Large intestine (tissue), 3 donors: ENCODE results near the gene CRIP2. TPM values are rescaled to one million over a fixed set of nuclear protein-coding genes. Genes with fewer than 3 reads are reported as not detected.

ENCODE experiments used
- DNase-seq, 2 donors: peaks; one replicate each; pipeline versions ENCODE4 v3.0.0 to v3.0.0-alpha.2; 2013
- H3K27ac ChIP-seq: one replicate; pipeline ENCODE4 v1.5.1; 2013; ENCODE audit warnings: low read length
- H3K27me3 ChIP-seq: 2 replicates; pipeline ENCODE4 v1.6.1; 2013; ENCODE audit warnings: low read length; ENCODE audit not compliant: control insufficient read depth, insufficient read depth
- H3K36me3 ChIP-seq: 2 replicates; pipeline ENCODE4 v1.6.1; 2013; ENCODE audit warnings: low read length; ENCODE audit not compliant: control insufficient read depth, insufficient read depth
- H3K4me1 ChIP-seq: one replicate; pipeline ENCODE4 v1.6.1; 2013; ENCODE audit warnings: low read length; ENCODE audit not compliant: control insufficient read depth, insufficient read depth
- H3K4me3 ChIP-seq: one replicate; pipeline ENCODE4 v1.5.1; 2013; ENCODE audit warnings: low read length
- H3K9me3 ChIP-seq: one replicate; pipeline ENCODE4 v1.6.1; 2013; ENCODE audit warnings: mild to moderate bottlenecking, low read depth, low read length, moderate library complexity; ENCODE audit not compliant: control insufficient read depth
- WGBS: methylation state at CpG from one replicate; pipeline ENCODE4 v1.1.5; 2013; ENCODE audit warnings: low lambda C conversion rate; ENCODE audit not compliant: insufficient coverage; 5-methylcytosine and 5-hydroxymethylcytosine counted together
- polyA plus RNA-seq: library from polyadenylated mRNA; unstranded; fragments of 120-200 nt; gene quantifications from one replicate; pipeline ENCODE4 v1.2.1, GENCODE V29; 2013

CRIP2 gene
- polyA plus RNA-seq, 1 donor: 67.1 TPM

DNA sequence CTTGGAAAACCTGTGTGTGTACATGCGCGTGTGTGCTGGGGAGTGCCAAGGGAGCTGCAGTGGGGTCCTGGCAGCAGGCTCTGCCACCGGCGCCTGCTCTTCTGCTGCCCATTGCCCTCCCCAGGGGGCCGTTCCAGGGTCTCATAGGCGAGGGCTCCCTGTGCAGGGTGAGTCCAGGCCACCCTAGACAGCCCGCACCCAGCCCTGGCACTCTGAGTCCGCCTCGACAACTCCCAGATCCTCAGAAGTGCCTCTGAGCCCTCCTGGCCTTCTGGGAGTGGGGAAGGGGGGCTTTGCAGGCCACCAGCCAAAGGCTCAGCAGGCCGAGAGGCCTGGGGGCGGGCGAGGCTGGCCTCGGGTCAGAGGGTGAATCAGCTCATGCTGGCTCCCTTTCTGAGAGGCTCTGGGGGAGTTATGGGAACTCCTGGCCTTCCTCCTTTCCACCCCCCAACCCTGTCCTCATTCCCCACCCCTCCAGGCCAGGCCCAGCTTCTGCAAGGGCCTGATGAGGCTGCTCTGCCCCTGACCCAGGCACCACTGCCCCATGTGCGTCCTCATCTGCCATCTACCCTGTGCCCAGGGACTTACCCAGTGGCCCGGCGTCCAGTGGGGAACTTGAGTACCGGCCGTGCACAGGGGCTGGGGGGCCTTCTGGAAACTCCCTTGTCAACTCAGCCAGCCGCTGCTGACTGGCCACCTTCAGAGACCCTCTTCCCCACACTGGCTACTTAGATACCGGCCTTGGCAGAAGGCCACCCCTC lies 14.3 kb downstream of the CRIP2 start:
- DNase-seq: no peak
- Histone ChIP-seq H3K27me3 (peaks cover 31% of the 10 kb centered on the region), H3K4me3 (no peak overlapping the region), H3K9me3 (peaks cover 6% of the 10 kb centered on the region), H3K27ac (peak overlapping the region; percentile 79), H3K4me1 (peaks cover 46% of the 10 kb centered on the region), H3K36me3 (no peaks in the 10 kb centered on the region)
- WGBS: no CpG with 5 or more reads among the region's 20 CpGs

DNA sequence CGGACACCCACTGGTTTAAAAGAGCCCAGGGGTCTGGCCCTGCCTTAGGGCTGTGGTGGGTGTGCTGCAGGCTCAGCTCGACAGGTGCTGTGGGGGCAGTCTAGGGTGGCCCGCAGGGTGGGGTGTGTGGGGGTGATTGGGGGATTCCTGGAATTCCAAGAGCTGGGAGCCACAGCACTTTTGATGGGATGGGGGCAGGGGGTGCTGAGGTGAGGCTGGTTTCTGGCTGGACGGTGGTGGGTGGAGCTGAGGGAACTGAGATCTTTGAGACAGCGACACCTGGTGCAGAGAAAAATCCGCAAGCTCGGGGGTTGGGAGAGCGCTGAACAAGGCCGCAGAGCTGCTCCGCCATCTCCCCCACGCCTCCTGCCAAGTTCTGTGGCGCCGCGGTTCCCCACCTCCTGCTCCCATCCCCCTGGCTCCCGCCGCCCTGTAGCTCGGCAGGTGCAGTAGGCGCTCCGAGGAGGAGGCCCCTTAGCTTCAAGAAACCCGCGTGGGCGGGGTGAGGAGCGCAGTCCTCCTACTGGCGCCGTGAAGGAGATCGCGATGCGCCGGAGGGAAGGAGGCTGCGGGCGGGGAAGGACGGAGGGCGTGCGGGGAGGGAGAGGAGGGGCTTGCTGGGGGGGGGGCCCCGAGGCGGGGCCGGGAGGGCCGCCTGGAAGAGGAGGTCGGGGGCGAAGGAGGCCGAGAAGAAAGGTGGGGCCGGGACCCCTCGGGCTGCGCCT lies 15.1 kb downstream of the CRIP2 start:
- Histone ChIP-seq H3K27ac (peak overlapping the region; percentile 79), H3K4me3 (peak overlapping the region; percentile 64), H3K27me3 (peaks cover 31% of the 10 kb centered on the region), H3K36me3 (no peaks in the 10 kb centered on the region), H3K9me3 (peaks cover 6% of the 10 kb centered on the region), H3K4me1 (peaks cover 39% of the 10 kb centered on the region)
- peak; percentile 89 to 93 for DNase-seq
- no CpG with 5 or more reads among the region's 44 CpGs for WGBS

DNA sequence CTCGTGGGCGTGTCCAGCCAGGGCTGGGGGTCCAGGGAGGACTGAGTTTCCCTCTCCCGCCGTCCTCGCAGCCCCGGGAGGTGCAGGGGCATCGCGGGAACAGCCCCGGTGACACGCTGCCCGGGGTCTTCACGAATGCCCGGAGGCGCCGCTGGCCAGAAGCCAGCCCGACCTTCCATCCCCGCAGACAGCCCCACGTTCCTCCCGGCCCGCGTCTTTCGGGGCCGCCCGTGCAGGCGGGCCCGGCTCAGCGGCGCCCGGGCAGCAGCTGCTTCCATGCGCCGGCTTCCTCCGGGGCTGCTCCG lies 15.6 kb downstream of the CRIP2 start:
- H3K4me1 ChIP-seq: peaks cover 35% of the 10 kb centered on the region

DNA sequence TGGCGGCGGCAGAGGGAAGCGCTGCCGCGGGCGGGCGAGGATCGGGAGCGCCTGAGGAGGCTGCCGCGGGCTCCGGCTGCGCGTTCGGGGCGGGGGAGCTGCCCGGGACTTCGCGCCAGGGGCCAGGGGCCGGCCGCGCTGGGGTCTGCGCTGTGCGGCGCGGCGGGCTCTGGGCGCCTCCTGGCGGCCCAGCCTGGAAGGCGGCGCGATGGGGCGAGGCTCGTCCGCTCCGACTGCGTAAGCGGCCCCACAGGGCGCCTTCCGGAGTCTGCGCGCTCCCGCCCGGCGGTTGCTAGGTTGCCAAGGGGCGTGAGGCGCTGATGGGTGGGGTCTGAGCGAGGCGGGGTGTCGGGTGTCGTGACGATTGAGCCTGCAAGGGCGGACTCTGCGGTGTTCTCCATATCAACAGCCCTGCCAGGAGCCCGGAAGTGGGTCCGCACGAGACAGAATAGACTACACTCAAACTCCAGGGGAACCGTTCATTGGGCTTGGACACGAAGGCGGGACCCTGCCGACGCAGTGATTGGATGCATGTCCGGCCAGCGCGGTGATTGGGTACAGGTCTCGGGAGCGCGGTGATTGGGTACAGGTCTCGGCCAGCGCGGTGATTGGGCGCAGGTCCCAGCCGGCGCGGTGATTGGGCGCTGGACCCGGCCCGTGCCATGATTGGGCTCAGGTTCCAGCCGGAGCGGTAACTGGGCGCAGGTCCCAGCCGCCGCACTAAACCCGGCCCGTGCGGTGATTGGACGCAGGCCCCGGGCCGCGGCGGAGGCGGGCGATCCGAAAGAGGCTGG lies 16.1 kb downstream of the CRIP2 start, which contains the start of gene TEDC1:
Gene TEDC1, plus strand, starts transcription at position 675 of the 794 bp plus-strand sequence. CDS start 130 bp downstream, outside the sequence.
- Histone ChIP-seq H3K27me3 (peaks cover 22% of the 10 kb centered on the region), H3K36me3 (no peaks in the 10 kb centered on the region), H3K4me1 (peaks cover 30% of the 10 kb centered on the region), H3K9me3 (peaks cover 6% of the 10 kb centered on the region), H3K27ac (peak within 1 kb of the TSS; percentile 79), H3K4me3 (peak within 1 kb of the TSS; percentile 64)
- WGBS: no CpG with 5 or more reads among the region's 94 CpGs
- DNase-seq: peak; percentile 100

More for the DNA sequence above, 15.6 kb downstream of the CRIP2 start:
- Histone ChIP-seq H3K27ac (peak overlapping the region; percentile 79), H3K27me3 (peaks cover 27% of the 10 kb centered on the region), H3K4me3 (peak overlapping the region; percentile 64), H3K9me3 (peaks cover 6% of the 10 kb centered on the region), H3K36me3 (no peaks in the 10 kb centered on the region)
- no CpG with 5 or more reads among the region's 33 CpGs for WGBS
- DNase-seq: no peak

DNA sequence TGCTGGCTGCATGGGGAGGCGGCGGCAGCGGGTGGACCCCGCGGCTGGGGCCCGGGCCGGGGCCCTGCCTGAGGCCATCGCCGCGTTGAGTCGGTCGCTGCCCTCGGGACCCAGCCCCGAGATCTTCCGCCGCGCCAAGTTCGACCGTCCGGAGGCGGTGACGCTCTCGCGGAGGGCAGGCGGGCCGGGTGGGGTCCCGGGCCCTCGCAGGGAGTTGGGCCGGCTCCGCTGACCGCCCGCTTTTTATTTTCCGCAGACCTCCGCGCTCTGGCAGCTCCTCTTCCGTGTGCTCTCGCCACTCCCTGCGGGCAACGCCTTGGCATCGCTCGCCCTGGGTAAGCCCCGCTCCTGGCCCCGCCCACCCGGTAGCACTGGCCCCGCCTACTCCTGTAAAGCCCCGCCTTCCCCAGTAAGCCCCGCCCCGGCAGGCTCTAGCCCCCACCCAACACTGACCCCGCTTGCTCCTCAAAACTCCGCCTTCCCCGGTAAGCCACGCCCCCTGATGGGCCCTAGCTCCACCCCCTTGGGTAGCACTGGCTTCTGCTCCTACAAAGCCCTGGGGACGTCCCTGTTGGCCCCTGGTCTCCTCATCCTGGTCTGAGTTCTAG lies 16.8 kb downstream of the CRIP2 start:
- Histone ChIP-seq H3K4me3 (peak overlapping the region; percentile 40), H3K27me3 (peaks cover 15% of the 10 kb centered on the region), H3K4me1 (peaks cover 23% of the 10 kb centered on the region), H3K27ac (peak overlapping the region; percentile 51), H3K9me3 (peaks cover 2% of the 10 kb centered on the region), H3K36me3 (no peaks in the 10 kb centered on the region)
- DNase-seq: no peak
- no CpG with 5 or more reads among the region's 53 CpGs for WGBS

DNA sequence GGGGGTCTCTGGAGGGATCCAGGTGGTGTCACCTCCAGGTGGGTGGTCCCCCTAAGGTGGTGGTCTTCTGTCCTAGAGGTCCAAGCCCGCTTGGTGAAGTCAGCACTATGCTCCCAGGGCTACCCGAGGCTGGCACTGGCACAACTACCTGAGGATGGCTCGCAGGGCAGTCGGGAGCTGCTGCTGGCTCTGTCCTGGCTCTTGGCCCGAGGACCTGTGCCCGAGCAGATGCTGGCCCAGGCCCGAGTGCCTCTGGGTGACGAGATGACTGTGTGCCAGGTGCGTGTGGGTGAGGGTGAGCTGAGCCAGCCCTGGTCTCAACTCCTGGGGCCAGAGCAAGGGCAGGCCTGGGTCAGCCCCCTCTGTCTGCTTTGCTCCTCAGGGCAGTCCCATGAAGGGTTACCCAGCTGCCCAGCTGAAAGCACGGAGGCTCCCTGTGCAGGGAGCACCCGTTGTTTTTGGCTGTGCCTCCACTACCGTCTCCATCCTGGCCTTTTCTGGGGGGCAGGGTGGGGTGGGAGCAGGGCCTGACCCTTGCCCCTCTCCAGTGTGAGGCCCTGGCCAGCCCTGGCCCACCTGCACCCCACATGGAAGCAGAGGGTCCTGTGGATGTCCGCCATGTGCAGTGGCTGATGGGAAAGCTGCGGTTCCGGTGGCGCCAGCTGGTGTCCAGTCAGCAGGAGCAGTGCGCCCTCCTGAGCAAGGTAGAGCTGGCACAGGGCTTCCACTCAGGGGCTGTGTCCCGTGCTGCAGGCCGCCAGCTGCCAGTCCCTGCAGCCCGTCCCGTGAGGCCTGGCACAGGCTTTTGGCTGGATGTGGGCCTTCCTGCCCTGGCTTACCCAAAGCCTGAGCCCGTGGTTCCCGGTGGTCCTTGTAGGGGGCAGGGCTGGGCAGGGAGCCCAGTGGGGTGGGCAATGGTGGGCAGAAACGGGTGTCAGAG lies 17.7 kb downstream of the CRIP2 start:
- WGBS: no CpG with 5 or more reads among the region's 24 CpGs
- H3K36me3 ChIP-seq: no peaks in the 10 kb centered on the region
- H3K4me1 ChIP-seq: peaks cover 17% of the 10 kb centered on the region
- peak in 1 of 2 donors; percentile 6 for DNase-seq
- H3K4me3 ChIP-seq: no peak overlapping the region
- H3K27me3 ChIP-seq: peaks cover 7% of the 10 kb centered on the region
- H3K9me3 ChIP-seq: no peaks in the 10 kb centered on the region
- no peak overlapping the region for H3K27ac ChIP-seq

DNA sequence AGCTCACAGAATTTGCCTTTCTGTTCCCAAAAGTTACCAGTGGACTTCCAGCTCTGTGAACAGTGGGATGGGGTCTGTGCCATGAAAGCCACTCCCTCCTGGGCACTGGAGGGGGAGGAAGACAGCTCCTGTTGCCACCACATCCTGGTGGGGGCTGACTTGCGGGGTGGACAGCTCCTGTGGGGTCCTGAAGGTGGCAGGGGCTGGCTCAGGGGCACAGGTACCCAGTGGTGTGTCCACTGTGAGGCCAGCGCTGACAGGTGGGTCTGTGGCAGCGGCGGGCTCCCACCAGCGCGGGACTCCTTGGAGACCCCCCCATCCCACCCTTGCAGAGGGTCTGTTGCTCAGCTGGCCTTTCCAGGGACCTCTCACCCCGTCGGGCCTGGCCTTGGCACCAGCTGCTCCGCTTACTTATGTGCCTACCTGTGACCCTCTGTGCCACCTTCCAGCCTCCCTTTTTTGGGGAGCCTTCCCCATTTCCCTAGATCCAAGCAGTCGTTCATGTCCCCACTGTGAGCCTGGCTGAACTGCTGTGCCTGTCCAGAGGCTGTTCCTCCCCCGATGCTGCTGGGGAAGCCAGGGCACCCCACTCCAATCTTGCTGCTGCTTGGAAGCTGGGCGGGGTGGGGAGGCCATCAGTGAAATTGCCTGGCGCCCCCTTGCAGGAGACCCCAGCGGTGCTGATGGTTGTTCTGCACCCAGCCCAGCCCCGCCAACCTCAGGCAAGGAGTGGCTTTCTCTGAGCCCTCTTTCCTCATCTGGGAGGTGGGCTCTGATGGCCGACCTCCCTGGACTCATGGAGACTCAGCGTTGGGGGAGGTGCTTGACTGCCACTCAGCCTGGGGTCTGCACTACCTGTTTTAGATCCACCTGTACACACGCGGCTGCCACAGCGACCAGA lies 18.6 kb downstream of the CRIP2 start:
- H3K27me3 ChIP-seq: no peaks in the 10 kb centered on the region
- H3K4me1 ChIP-seq: peaks cover 12% of the 10 kb centered on the region
- no peaks in the 10 kb centered on the region for H3K36me3 ChIP-seq
- H3K4me3 ChIP-seq: no peak overlapping the region
- H3K9me3 ChIP-seq: no peaks in the 10 kb centered on the region
- no peak overlapping the region for H3K27ac ChIP-seq
- DNase-seq: peak in 1 of 2 donors; percentile 1
- no CpG with 5 or more reads among the region's 20 CpGs for WGBS

DNA sequence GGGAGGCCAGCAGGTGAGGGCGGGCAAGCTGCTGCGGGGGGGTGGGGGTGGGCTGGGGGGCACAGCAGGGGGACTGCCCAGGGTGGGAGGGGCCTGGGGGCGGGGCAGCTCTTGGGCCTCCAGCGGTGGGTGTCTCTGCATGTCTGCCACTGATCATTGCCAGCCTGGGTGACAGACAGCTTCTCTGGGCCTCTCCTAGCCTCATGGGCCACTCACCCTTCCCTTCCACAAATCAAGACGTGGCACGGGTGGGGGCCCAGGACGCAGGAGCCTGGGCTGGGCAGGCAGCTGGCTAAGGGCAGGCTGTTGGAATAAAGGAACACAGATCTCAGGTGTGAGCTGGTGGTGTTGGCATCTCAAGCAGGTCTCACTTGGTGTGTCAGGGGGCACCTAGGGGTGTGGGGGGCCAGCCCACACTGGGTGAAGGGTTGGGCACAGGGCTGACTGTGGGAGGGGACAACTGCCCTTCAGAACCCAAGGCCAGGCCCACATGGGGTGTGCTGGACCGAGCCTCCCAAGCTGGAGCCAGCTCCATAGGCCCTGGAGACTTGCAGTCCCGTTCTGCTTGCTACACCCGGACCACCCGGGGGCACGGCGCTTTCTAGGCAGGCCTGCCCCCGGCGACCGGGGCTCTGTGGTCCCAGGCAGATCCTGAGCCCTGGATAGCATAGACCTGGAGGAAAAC lies 19.4 kb downstream of the CRIP2 start:
- no peak overlapping the region for H3K4me3 ChIP-seq
- no peak overlapping the region for H3K27ac ChIP-seq
- H3K27me3 ChIP-seq: no peaks in the 10 kb centered on the region
- no peaks in the 10 kb centered on the region for H3K9me3 ChIP-seq
- DNase-seq: peak in 1 of 2 donors; percentile 7
- H3K4me1 ChIP-seq: peaks cover 5% of the 10 kb centered on the region
- no peaks in the 10 kb centered on the region for H3K36me3 ChIP-seq
- whole genome bisulfite sequencing: no CpG with 5 or more reads among the region's 16 CpGs
